ENCODE measurements around the gene PAH. TPM values are rescaled to one million over a fixed set of nuclear protein-coding genes. Genes with fewer than 3 reads are reported as not detected.

PAH gene
- total RNA-seq, 1 experiment from 2014 or later: not detected

- H3K9me3 ChIP-seq (ENCODE audit: low read depth, low read length, poor library complexity, severe bottlenecking): no peaks in the 10 kb centered on the region
- no peaks in the 10 kb centered on the region for H3K4me1 ChIP-seq (ENCODE audit: insufficient read depth, low read length, poor library complexity, severe bottlenecking)
- ChIA-PET POLR2A (ENCODE audit: low non-redundant PET) (no interaction called here), CTCF (no interaction called here)
- TF ChIP-seq EZH2 (IDR thresholded peaks at IDR 0.05; ENCODE audit: borderline replicate concordance, low read depth, low read length, poor library complexity, severe bottlenecking) (no peak), CTCF (conservative IDR thresholded peaks at IDR 0.05; ENCODE audit: low read depth, low read length) (no peak)
- intact Hi-C loops (cut with micrococcal nuclease; ENCODE audit: unreplicated experiment): no loop called here
- H3K27ac ChIP-seq (ENCODE audit: low read depth, low read length, poor library complexity, severe bottlenecking): no peak overlapping the region
- no peak overlapping the region for H3K4me3 ChIP-seq (ENCODE audit: low read depth, low read length, poor library complexity, severe bottlenecking)
- H3K36me3 ChIP-seq (ENCODE audit: insufficient read depth, low read length, poor library complexity, severe bottlenecking): no peaks in the 10 kb centered on the region
- no peaks in the 10 kb centered on the region for H3K27me3 ChIP-seq (replicated peaks; ENCODE audit: insufficient read depth, low read depth, low read length, poor library complexity)
- no peak for DNase-seq (ENCODE audit: low spot score)
- no TSS peak for BruUV-seq (replicated peaks)
These were observed 46.0 kb downstream of the PAH start for GRCh38 chr12:102871014-102871413.

GRCh38 chr12:102869571-102869970, 47.5 kb downstream of the PAH start:
- no peaks in the 10 kb centered on the region for H3K27me3 ChIP-seq (replicated peaks; ENCODE audit: insufficient read depth, low read depth, low read length, poor library complexity)
- ChIA-PET POLR2A (ENCODE audit: low non-redundant PET) (no interaction called here), CTCF (no interaction called here)
- TF ChIP-seq CTCF (conservative IDR thresholded peaks at IDR 0.05; ENCODE audit: low read depth, low read length) (no peak), EZH2 (IDR thresholded peaks at IDR 0.05; ENCODE audit: borderline replicate concordance, low read depth, low read length, poor library complexity, severe bottlenecking) (no peak)
- no peaks in the 10 kb centered on the region for H3K36me3 ChIP-seq (ENCODE audit: insufficient read depth, low read length, poor library complexity, severe bottlenecking)
- no peak overlapping the region for H3K4me3 ChIP-seq (ENCODE audit: low read depth, low read length, poor library complexity, severe bottlenecking)
- intact Hi-C loops (cut with micrococcal nuclease; ENCODE audit: unreplicated experiment): no loop called here
- no peak overlapping the region for H3K27ac ChIP-seq (ENCODE audit: low read depth, low read length, poor library complexity, severe bottlenecking)
- no TSS peak for BruUV-seq (replicated peaks)
- H3K9me3 ChIP-seq (ENCODE audit: low read depth, low read length, poor library complexity, severe bottlenecking): no peaks in the 10 kb centered on the region
- no peak for DNase-seq (ENCODE audit: low spot score)
- no peaks in the 10 kb centered on the region for H3K4me1 ChIP-seq (ENCODE audit: insufficient read depth, low read length, poor library complexity, severe bottlenecking)

- intact Hi-C loops (cut with micrococcal nuclease; ENCODE audit: unreplicated experiment): no loop called here
- TF ChIP-seq CTCF (conservative IDR thresholded peaks at IDR 0.05; ENCODE audit: low read depth, low read length) (no peak), EZH2 (IDR thresholded peaks at IDR 0.05; ENCODE audit: borderline replicate concordance, low read depth, low read length, poor library complexity, severe bottlenecking) (no peak)
- Histone ChIP-seq H3K9me3 (ENCODE audit: low read depth, low read length, poor library complexity, severe bottlenecking) (no peaks in the 10 kb centered on the region), H3K4me3 (ENCODE audit: low read depth, low read length, poor library complexity, severe bottlenecking) (no peak overlapping the region), H3K27me3 (replicated peaks; ENCODE audit: insufficient read depth, low read depth, low read length, poor library complexity) (peaks cover 4% of the 10 kb centered on the region), H3K4me1 (ENCODE audit: insufficient read depth, low read length, poor library complexity, severe bottlenecking) (no peaks in the 10 kb centered on the region), H3K27ac (ENCODE audit: low read depth, low read length, poor library complexity, severe bottlenecking) (no peak overlapping the region), H3K36me3 (ENCODE audit: insufficient read depth, low read length, poor library complexity, severe bottlenecking) (no peaks in the 10 kb centered on the region)
- ChIA-PET CTCF (no interaction called here), POLR2A (ENCODE audit: low non-redundant PET) (no interaction called here)
- no peak for DNase-seq (ENCODE audit: low spot score)
- BruUV-seq (replicated peaks): no TSS peak
These were observed 51.0 kb downstream of the PAH start for GRCh38 chr12:102865821-102866615.
